ENCODE results near the gene PRR11.
"Not testable (repeated sequence)": the region's sequence is repeated elsewhere in the genome, so short reads cannot be mapped to it uniquely, and the experiment has no call there.

The PRR11 gene

GRCh38 chr17:59126809-59127417, 28.6 kb upstream of the PRR11 start:
- no peak overlapping the region for H3K27ac ChIP-seq (ENCODE audit: low read depth, low read length)

GRCh38 chr17:59129814-59130213, 25.7 kb upstream of the PRR11 start:
- Histone ChIP-seq H3K9me3 (ENCODE audit: low read length) (no peaks in the 10 kb centered on the region), H3K36me3 (ENCODE audit: insufficient read depth, low read length) (no peaks in the 10 kb centered on the region), H3K4me1 (ENCODE audit: insufficient read depth, low read length) (no peaks in the 10 kb centered on the region), H3K4me3 (ENCODE audit: low read depth in 1 of 2, low read length in 2 of 2) (no peak overlapping the region), H3K9ac (ENCODE audit: low read length) (no peak overlapping the region), H3K27me3 (ENCODE audit: control insufficient read depth in 1 of 2, insufficient read depth in 2 of 2, low read length in 2 of 2) (no peaks in the 10 kb centered on the region), H3K27ac (ENCODE audit: low read depth, low read length) (no peak overlapping the region)

More at GRCh38 chr17:59126809-59127417, 28.6 kb upstream of the PRR11 start:
- Histone ChIP-seq H3K27me3 (ENCODE audit: control insufficient read depth in 1 of 2, insufficient read depth in 2 of 2, low read length in 2 of 2) (no peaks in the 10 kb centered on the region), H3K4me1 (ENCODE audit: insufficient read depth, low read length) (no peaks in the 10 kb centered on the region), H3K9me3 (ENCODE audit: low read length) (no peaks in the 10 kb centered on the region), H3K9ac (ENCODE audit: low read length) (no peak overlapping the region), H3K4me3 (ENCODE audit: low read depth in 1 of 2, low read length in 2 of 2) (no peak overlapping the region), H3K36me3 (ENCODE audit: insufficient read depth, low read length) (no peaks in the 10 kb centered on the region)

- Histone ChIP-seq H3K36me3 (ENCODE audit: insufficient read depth, low read length) (no peaks in the 10 kb centered on the region), H3K27me3 (ENCODE audit: control insufficient read depth in 1 of 2, insufficient read depth in 2 of 2, low read length in 2 of 2) (no peaks in the 10 kb centered on the region), H3K9me3 (ENCODE audit: low read length) (no peaks in the 10 kb centered on the region), H3K27ac (ENCODE audit: low read depth, low read length) (no peak overlapping the region), H3K4me1 (ENCODE audit: insufficient read depth, low read length) (no peaks in the 10 kb centered on the region), H3K4me3 (ENCODE audit: low read depth in 1 of 2, low read length in 2 of 2) (no peak overlapping the region), H3K9ac (ENCODE audit: low read length) (no peak overlapping the region)
Measured at GRCh38 chr17:59131131-59131530, 24.4 kb upstream of the PRR11 start.

GRCh38 chr17:59138339-59138738, 17.2 kb upstream of the PRR11 start:
- not testable (repeated sequence) for H3K9me3 ChIP-seq (ENCODE audit: low read length); H3K27ac ChIP-seq (ENCODE audit: low read depth, low read length); H3K27me3 ChIP-seq (ENCODE audit: control insufficient read depth in 1 of 2, insufficient read depth in 2 of 2, low read length in 2 of 2)

GRCh38 chr17:59139939-59140338, 15.6 kb upstream of the PRR11 start:
- Histone ChIP-seq H3K4me3 (ENCODE audit: low read depth in 1 of 2, low read length in 2 of 2) (no peak overlapping the region), H3K9me3 (ENCODE audit: low read length) (no peaks in the 10 kb centered on the region), H3K27ac (ENCODE audit: low read depth, low read length) (no peak overlapping the region), H3K4me1 (ENCODE audit: insufficient read depth, low read length) (no peaks in the 10 kb centered on the region), H3K27me3 (ENCODE audit: control insufficient read depth in 1 of 2, insufficient read depth in 2 of 2, low read length in 2 of 2) (no peaks in the 10 kb centered on the region), H3K9ac (ENCODE audit: low read length) (no peak overlapping the region), H3K36me3 (ENCODE audit: insufficient read depth, low read length) (no peaks in the 10 kb centered on the region)

More at GRCh38 chr17:59138339-59138738, 17.2 kb upstream of the PRR11 start:
- H3K4me3 ChIP-seq (ENCODE audit: low read depth in 1 of 2, low read length in 2 of 2); H3K4me1 ChIP-seq (ENCODE audit: insufficient read depth, low read length); H3K9ac ChIP-seq (ENCODE audit: low read length); H3K36me3 ChIP-seq (ENCODE audit: insufficient read depth, low read length): not testable (repeated sequence)

- H3K4me3 ChIP-seq (ENCODE audit: low read depth in 1 of 2, low read length in 2 of 2), result no peak overlapping the region
- no peaks in the 10 kb centered on the region for H3K9me3 ChIP-seq (ENCODE audit: low read length)
- H3K27me3 ChIP-seq (ENCODE audit: control insufficient read depth in 1 of 2, insufficient read depth in 2 of 2, low read length in 2 of 2), result no peaks in the 10 kb centered on the region
- H3K27ac ChIP-seq (ENCODE audit: low read depth, low read length), result no peak overlapping the region
- no peak overlapping the region for H3K9ac ChIP-seq (ENCODE audit: low read length)
- H3K36me3 ChIP-seq (ENCODE audit: insufficient read depth, low read length), result no peaks in the 10 kb centered on the region
- no peaks in the 10 kb centered on the region for H3K4me1 ChIP-seq (ENCODE audit: insufficient read depth, low read length)
Measured at GRCh38 chr17:59141860-59142259, 13.7 kb upstream of the PRR11 start.

GRCh38 chr17:59145571-59146096, 9.9 kb upstream of the PRR11 start:
- no peak overlapping the region for H3K27ac ChIP-seq (ENCODE audit: low read depth, low read length)
- no peaks in the 10 kb centered on the region for H3K27me3 ChIP-seq (ENCODE audit: control insufficient read depth in 1 of 2, insufficient read depth in 2 of 2, low read length in 2 of 2)
- no peaks in the 10 kb centered on the region for H3K36me3 ChIP-seq (ENCODE audit: insufficient read depth, low read length)
- no peaks in the 10 kb centered on the region for H3K9me3 ChIP-seq (ENCODE audit: low read length)
- H3K9ac ChIP-seq (ENCODE audit: low read length), result no peak overlapping the region
- no peaks in the 10 kb centered on the region for H3K4me1 ChIP-seq (ENCODE audit: insufficient read depth, low read length)
- H3K4me3 ChIP-seq (ENCODE audit: low read depth in 1 of 2, low read length in 2 of 2), result no peak overlapping the region

- no peaks in the 10 kb centered on the region for H3K9me3 ChIP-seq (ENCODE audit: low read length)
- H3K27ac ChIP-seq (ENCODE audit: low read depth, low read length), result no peak overlapping the region
- no peak overlapping the region for H3K4me3 ChIP-seq (ENCODE audit: low read depth in 1 of 2, low read length in 2 of 2)
- H3K27me3 ChIP-seq (ENCODE audit: control insufficient read depth in 1 of 2, insufficient read depth in 2 of 2, low read length in 2 of 2), result no peaks in the 10 kb centered on the region
- H3K9ac ChIP-seq (ENCODE audit: low read length), result no peak overlapping the region
- H3K36me3 ChIP-seq (ENCODE audit: insufficient read depth, low read length), result no peaks in the 10 kb centered on the region
- no peaks in the 10 kb centered on the region for H3K4me1 ChIP-seq (ENCODE audit: insufficient read depth, low read length)
Measured at GRCh38 chr17:59149051-59149450, 6.5 kb upstream of the PRR11 start.

GRCh38 chr17:59149841-59150511, 5.6 kb upstream of the PRR11 start:
- Histone ChIP-seq H3K4me1 (ENCODE audit: insufficient read depth, low read length) (no peaks in the 10 kb centered on the region), H3K4me3 (ENCODE audit: low read depth in 1 of 2, low read length in 2 of 2) (no peak overlapping the region), H3K9me3 (ENCODE audit: low read length) (no peaks in the 10 kb centered on the region), H3K9ac (ENCODE audit: low read length) (no peak overlapping the region), H3K27ac (ENCODE audit: low read depth, low read length) (no peak overlapping the region), H3K36me3 (ENCODE audit: insufficient read depth, low read length) (no peaks in the 10 kb centered on the region), H3K27me3 (ENCODE audit: control insufficient read depth in 1 of 2, insufficient read depth in 2 of 2, low read length in 2 of 2) (no peaks in the 10 kb centered on the region)

- Histone ChIP-seq H3K4me3 (ENCODE audit: low read depth in 1 of 2, low read length in 2 of 2) (no peak overlapping the region), H3K4me1 (ENCODE audit: insufficient read depth, low read length) (peaks cover 1% of the 10 kb centered on the region), H3K9ac (ENCODE audit: low read length) (no peak overlapping the region), H3K9me3 (ENCODE audit: low read length) (no peaks in the 10 kb centered on the region), H3K36me3 (ENCODE audit: insufficient read depth, low read length) (no peaks in the 10 kb centered on the region), H3K27me3 (ENCODE audit: control insufficient read depth in 1 of 2, insufficient read depth in 2 of 2, low read length in 2 of 2) (no peaks in the 10 kb centered on the region), H3K27ac (ENCODE audit: low read depth, low read length) (no peak overlapping the region)
Measured at GRCh38 chr17:59151006-59151405, 4.5 kb upstream of the PRR11 start.

- Histone ChIP-seq H3K9me3 (ENCODE audit: low read length) (no peaks in the 10 kb centered on the region), H3K9ac (ENCODE audit: low read length) (no peak overlapping the region), H3K4me3 (ENCODE audit: low read depth in 1 of 2, low read length in 2 of 2) (no peak overlapping the region), H3K36me3 (ENCODE audit: insufficient read depth, low read length) (no peaks in the 10 kb centered on the region), H3K27ac (ENCODE audit: low read depth, low read length) (no peak overlapping the region), H3K27me3 (ENCODE audit: control insufficient read depth in 1 of 2, insufficient read depth in 2 of 2, low read length in 2 of 2) (no peaks in the 10 kb centered on the region), H3K4me1 (ENCODE audit: insufficient read depth, low read length) (peaks cover 7% of the 10 kb centered on the region)
Measured at GRCh38 chr17:59151591-59151990, 4.0 kb upstream of the PRR11 start.

- Histone ChIP-seq H3K9me3 (ENCODE audit: low read length) (no peaks in the 10 kb centered on the region), H3K27me3 (ENCODE audit: control insufficient read depth in 1 of 2, insufficient read depth in 2 of 2, low read length in 2 of 2) (no peaks in the 10 kb centered on the region), H3K9ac (ENCODE audit: low read length) (no peak overlapping the region), H3K36me3 (ENCODE audit: insufficient read depth, low read length) (no peaks in the 10 kb centered on the region), H3K4me1 (ENCODE audit: insufficient read depth, low read length) (peaks cover 8% of the 10 kb centered on the region), H3K27ac (ENCODE audit: low read depth, low read length) (no peak overlapping the region), H3K4me3 (ENCODE audit: low read depth in 1 of 2, low read length in 2 of 2) (no peak overlapping the region)
Measured at GRCh38 chr17:59152925-59153324, 2.6 kb upstream of the PRR11 start.

Data from muscle layer of colon (tissue), 2 donors.